NOMO-1 (cell line): ENCODE data around the gene TYW1B.
"Not testable (repeated sequence)": the region's sequence is repeated elsewhere in the genome, so short reads cannot be mapped to it uniquely, and the experiment has no call there.

Source experiments
- DNase-seq, 2 experiments: peaks; one replicate each; lab custom pipeline; 2025; ENCODE audit not compliant: unreplicated experiment in 2 of 2; lab: John Stamatoyannopoulos, UW

Gene TYW1B

DNA sequence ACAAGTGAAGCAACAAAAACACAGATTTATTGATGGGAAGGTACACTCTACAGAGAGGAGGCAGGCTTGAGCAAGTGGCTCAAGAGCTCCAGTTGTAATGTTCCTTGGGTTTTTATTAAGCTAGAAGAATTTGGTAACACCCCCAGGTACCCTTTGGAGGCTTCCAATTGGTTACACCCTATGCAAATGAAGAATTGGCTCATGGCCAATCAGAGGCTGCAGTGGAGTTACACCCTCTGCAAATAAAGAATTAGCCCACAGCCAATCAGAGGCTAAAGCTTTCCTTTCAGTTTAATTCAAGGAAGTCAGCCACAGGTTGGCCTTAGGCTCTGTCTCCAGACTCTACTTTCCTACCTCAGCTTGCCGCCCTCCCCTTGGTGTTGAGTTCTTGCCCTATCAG, 10.3 kb downstream of the TYW1B start:
- DNase-seq = not testable (repeated sequence)

DNA sequence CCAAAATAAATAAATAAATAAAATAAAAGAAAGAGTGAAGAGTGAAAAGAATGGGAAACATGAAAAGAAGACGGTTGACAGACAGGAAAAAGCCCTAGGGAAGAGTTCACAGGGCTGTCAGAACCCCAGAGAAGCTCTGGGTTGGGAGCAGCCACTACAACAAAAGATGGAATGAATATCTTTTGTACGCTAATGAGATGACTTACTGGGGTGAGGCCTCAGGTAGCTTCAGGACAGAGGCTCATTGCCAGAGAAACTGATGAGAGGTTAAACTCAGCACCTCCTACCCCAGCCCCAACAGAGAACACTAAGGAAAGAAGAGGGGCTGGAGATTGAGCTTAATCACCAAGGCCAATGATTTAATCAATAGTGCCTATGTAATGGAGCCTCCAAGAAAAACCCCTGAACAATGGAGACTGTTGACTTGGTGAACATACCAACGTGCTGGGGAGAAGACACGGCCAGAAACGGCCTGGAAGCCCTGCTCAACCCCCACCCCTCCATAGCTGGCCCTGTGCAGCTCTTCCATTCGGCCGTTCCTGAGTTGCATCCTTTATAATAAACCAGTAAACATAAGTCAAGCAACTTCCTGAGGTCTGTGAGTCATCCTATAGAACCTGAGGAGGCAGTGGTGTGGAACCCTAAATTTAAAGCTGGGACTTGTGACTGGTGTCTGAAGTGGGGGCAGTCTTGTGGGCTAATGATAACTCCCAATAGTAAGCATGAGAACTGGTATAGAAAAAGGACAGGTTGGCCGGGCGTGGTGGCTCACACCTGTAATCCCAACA, 11.4 kb downstream of the TYW1B start:
- not testable (repeated sequence) for DNase-seq

DNA sequence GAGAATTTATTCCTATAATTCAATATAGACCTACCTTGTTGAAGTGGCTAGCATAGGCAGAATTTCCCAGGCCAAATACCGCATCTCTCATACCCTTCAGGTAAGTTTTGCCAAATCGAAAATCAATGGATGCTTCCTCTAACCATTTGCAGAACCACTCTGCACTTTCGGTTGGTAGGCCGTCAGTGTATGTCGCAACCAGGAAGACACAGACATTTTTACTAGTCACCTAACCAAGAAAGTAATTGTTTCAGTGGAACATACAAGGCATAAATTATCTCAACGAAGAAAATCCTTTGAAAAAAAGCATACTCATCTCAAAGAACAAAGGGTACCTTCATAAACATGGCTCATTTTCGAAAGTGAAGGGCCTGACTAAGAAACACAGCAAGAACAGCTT, 17.6 kb downstream of the TYW1B start:
- DNase-seq = peak; percentile 85 to 94

- not testable (repeated sequence) for DNase-seq
Measured at GRCh38 chr7:72808511-72808910, 19.5 kb downstream of the TYW1B start.

- DNase-seq = peak; percentile 78 to 92
Measured at GRCh38 chr7:72806851-72807250, 21.1 kb downstream of the TYW1B start.

DNA sequence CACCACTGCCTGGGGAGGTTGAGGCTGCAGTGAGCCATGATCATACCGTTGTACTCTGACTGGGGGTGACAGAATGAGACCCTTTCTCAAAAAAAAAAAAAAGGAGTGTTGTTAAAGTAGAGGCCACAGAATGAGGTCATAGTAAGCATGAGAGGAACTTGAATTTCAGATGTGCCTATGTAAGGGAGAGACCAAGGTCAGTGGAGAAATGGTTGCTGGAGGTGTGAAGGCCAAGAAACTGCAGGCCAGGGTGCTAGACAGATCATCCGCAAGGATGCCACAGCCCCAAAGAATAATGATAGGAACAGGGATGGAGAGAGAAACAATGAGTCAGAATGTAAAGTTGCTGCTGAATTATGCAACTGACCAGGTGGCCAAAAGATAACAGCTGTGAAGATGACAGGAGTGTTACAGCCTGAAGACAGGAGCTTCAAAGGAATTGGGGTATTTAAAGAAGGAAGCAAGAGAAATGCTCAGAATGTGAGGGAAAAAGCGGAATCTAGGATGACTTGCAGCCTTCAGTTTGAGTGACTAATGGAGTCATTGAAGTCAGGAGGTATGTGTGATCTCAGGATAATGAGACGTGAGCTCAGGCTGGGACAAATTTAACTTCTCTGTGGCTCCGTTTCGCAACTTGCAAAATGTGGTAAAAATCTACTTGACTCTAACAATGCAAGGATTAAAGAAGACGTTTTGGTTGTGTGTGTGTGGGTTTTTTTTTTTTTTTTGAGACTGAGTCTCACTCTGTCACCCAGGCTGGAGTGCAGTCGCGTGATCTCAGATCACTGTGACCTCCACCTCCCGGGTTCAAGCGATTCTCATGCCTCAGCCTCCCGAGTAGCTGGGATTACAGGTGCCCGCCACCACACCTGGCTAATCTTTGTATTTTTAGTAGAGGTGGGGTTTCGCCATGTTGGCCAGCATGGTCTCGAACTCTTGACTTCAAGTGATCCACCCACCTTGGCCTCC, 22.2 kb downstream of the TYW1B start:
- DNase-seq = peak; percentile 99 to 100

GRCh38 chr7:72803778-72804177, 24.2 kb downstream of the TYW1B start:
- DNase-seq = not testable (repeated sequence)

DNA sequence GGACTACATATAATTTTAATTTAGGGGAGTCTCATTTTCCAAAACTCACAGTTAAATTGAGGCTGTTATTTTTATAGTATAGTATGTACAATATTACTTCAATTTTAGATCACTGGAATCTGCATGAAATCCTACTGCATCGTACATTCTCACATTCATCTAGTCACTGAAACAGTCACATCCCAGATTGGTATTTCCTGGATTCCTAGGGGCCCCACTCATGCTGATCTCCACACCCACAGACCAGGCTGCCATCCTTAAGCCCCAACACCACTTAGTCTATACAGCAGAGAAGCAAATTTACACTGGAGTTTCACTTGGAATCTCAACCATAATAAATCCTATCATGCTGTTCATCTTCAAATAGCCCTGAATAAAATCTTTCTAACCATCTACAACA, 26.4 kb downstream of the TYW1B start:
- DNase-seq = not testable (repeated sequence)

DNA sequence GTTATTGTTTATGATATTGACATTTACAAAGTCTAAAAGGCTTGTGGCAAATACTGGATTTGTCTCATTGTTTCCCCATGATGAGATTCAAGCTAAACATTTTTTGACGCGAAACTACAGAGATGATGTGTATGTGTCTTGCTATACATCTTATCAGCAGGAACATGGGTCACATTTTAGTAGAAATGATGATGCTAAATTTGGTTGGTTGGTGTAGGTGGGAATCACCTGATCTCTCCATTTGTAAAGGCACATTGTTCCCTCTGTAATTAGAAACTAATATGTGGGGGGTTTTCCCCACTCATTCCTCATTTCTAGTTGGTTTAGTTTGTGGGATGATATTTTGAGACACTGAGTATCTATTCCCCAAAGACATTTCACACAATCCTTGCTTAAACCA, 32.6 kb downstream of the TYW1B start:
- DNase-seq = not testable (repeated sequence)

DNA sequence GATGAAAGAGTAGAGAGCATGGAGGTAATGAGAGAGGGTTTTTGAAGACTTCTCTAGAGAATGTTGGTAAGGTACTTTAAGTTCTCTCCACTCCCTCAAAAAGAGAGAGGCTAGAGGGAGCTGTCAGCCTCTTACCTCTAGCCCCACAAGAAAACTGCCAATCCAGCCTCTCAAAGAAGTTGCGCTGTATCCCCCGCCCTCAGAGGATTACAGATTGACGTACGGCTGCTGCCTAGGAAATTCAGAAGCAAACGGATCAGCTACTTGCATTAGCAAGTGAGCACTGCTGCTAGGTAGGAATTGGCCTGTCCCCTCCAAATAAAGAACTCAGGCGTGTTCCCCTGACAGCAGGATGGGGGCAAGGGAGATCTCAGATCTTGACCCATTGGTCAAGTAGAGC, 34.2 kb downstream of the TYW1B start:
- DNase-seq = no peak

DNA sequence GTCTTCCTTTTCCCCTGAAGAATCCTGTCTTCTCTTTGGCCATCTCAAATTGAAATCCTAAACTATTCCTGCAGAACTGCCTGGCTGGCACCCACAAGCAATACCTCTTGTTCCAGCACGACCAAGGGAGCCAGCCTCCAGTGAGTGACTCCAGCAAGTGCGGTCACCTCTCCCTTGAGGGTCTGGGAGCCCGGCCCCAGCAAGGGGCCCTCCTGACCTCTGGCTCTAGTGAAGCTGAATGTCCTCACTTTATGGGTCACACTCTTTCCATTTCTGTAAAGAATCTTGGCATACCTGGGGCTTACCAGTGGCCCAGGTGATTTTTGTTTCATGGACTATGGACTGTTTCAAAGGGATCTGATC, 37.3 kb downstream of the TYW1B start:
- not testable (repeated sequence) for DNase-seq

- DNase-seq = not testable (repeated sequence)
Measured at GRCh38 chr7:72790048-72790697, 37.8 kb downstream of the TYW1B start.

GRCh38 chr7:72785166-72785955, 42.6 kb downstream of the TYW1B start:
- no peak for DNase-seq

DNA sequence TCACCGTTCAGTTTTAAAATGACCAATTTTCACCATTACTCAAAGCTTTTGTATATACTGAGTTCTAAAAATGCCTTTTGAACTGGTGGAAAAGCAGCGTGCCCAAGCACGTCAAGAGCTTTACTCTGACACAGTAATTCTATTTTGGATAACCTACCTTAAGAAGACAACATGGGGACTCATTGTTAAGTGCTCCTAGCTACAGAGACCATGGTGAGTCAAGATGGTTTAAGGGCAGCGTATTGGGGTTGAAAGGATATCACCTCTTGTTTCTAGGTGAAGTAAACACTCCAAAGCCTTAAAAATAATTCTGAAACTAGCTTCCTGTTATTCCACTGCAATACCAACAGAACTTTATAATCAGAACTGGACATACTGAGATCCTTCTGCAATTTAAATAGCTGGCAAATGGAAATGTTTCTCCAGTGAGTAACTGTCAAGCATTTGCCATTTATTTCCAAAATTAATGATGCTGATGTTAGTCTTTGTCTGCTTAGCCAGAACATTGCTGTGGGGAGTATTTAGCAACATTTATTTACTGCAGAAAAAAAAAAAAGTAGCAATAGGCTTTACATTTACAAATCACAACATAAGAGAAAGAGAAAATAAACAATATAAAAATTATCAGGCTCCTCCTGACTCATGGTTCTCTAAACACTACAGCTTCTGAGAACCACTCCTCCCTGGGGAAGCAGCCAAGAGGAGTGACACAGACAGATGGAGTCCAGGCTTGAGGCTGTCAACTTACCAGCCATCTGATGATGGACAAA, 44.2 kb downstream of the TYW1B start:
- DNase-seq = not testable (repeated sequence)

GRCh38 chr7:72781631-72782030, 46.4 kb downstream of the TYW1B start:
- no peak for DNase-seq

- DNase-seq = no peak
Measured at GRCh38 chr7:72781161-72781560, 46.8 kb downstream of the TYW1B start.

DNA sequence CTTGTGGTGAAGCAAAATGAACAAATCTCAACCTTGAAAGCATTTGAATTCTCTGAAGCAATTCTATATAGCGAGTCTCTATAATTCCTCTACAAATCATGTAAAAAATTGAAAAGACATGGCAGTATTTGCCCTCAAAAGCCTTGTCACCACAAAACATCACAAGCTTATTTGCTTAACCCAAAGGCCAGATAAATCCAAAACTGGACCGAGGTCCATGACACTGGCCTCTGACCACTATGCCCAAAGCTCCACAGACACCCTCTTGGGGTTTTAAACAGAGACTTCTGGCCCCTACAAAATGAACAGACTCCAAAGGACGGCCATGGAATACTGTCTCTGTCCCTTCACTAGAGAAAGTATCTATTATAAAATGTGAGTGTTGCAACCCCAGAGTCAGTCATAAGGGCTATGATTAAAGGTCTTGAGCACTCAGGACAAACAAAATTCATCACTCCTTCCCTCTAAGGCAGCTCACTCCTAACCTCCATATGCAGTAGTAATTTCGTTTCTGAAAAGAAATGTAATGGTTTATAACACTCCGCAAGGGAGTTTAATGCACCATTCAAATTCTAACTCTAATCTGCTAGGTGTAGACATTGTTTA, 47.6 kb downstream of the TYW1B start:
- DNase-seq = not testable (repeated sequence)

- not testable (repeated sequence) for DNase-seq
Measured at GRCh38 chr7:72777167-72777566, 50.8 kb downstream of the TYW1B start.

GRCh38 chr7:72772627-72773026, 55.4 kb downstream of the TYW1B start:
- not testable (repeated sequence) for DNase-seq
